AG09319 (cell line): Measurements from ENCODE around the gene TYW5.
A peak's percentile ranks its signal among the peaks of the same experiment; 100 is the strongest.
"Not testable (repeated sequence)": the region's sequence is repeated elsewhere in the genome, so short reads cannot be mapped to it uniquely, and the experiment has no call there.

ENCODE experiments used
- DNase-seq: peaks from one replicate; pipeline ENCODE4 v3.0.0-alpha.2; 2010; ENCODE audit warnings: low read depth; ENCODE audit errors: extremely low read depth
- TF ChIP-seq, protein P1 (sequence below): IDR thresholded peaks from 2 replicates; pipeline ENCODE4 v1.5.1; 2011; ENCODE audit warnings: low read depth, mild to moderate bottlenecking, inconsistent platforms, low read length, moderate library complexity

The TYW5 gene

DNA sequence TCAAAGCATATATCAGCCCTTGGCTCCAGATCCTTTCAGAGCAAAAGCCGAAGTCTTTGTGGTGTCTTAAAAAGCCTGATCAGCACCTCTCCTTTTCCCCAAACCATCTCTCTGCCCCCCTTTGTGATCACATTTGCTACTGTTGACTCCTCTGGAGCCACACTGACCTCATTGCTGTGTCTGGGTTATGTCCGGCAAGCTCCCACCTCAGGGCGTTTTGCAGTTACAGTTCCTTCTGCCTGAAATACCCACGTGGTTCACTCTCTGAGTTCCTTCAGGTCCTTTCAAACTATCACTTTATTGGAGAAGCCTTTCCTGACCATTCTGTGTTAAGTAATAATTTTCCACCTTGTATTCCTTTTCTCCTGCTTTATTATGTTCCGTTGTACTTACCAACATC, 32.4 kb downstream of the TYW5 start:
- DNase-seq: no peak
- TF ChIP-seq, protein P1, sequence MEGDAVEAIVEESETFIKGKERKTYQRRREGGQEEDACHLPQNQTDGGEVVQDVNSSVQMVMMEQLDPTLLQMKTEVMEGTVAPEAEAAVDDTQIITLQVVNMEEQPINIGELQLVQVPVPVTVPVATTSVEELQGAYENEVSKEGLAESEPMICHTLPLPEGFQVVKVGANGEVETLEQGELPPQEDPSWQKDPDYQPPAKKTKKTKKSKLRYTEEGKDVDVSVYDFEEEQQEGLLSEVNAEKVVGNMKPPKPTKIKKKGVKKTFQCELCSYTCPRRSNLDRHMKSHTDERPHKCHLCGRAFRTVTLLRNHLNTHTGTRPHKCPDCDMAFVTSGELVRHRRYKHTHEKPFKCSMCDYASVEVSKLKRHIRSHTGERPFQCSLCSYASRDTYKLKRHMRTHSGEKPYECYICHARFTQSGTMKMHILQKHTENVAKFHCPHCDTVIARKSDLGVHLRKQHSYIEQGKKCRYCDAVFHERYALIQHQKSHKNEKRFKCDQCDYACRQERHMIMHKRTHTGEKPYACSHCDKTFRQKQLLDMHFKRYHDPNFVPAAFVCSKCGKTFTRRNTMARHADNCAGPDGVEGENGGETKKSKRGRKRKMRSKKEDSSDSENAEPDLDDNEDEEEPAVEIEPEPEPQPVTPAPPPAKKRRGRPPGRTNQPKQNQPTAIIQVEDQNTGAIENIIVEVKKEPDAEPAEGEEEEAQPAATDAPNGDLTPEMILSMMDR: no peak

DNA sequence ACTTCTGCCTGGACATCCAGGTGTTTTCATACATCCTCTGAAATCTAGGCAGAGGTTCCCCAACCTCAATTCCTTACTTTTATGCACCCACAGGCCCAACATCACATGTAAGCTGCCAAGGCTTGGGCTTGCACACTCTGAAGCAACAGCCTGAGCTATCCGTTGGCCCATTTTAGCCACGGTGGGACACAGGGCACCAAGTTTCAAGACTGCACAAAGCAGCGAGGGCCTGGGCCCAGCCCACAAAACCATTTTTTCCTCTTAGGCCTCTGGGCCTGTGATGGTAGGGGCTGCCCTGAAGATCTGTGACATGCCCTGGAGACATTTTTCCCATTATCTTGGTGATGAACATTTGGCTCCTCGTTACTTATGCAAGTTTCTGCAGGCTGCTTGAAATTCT, 38.3 kb downstream of the TYW5 start:
- no peak for DNase-seq
- TF ChIP-seq, protein P1: no peak

DNA sequence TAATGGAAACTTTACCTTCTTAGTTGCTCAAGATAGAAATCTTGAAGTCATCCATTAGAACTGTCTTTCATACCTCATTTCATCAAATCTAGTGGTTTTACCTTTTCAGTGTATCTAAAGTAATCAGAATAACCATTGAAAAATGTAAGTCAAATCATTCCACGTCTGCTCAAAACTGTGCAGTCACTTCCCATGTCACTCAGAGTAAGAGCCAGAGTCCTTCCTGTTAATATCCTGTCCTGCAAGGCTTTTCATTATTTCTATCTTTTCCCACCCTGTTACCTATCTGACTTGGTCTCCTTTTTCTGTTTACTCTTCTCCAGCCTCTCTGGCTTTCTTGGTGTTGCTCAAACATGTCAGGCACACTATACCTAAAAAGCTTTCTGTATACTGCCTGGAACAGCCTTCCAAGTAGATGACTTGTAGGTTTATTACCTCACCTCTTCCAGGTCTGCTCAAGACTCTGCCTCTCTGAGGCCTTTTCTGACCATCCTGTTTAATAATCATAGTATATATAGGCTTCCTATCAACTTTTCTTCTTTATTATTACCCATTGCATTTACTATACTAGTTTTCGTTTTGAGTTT, 40.8 kb downstream of the TYW5 start:
- no peak for DNase-seq
- TF ChIP-seq, protein P1: no peak

DNA sequence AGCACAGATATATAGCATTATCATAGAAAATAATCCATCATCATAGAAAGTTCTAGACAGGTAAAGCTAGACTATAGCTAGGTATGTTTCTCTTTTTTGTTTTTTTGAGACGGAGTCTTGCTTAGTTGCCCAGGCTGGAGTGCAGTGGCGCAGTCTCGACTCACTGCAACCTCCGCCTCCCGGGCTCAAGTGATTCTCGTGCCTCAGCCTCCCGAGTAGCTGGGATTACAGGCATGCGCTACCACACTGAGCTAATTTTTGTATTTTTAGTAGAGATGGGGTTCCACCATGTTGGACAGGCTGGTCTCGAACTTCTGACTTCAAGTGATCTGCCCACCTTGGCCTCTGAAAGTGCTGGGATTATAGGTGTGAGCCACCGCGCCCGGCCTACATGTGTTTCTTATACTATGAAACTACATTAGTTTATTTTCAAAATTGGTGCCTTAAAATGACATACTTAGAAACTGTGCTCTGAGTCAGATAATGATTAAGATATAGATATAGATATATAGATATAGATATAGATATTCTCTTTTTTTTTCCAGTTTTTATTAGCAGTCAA, 42.7 kb downstream of the TYW5 start:
- DNase-seq: not testable (repeated sequence)

DNA sequence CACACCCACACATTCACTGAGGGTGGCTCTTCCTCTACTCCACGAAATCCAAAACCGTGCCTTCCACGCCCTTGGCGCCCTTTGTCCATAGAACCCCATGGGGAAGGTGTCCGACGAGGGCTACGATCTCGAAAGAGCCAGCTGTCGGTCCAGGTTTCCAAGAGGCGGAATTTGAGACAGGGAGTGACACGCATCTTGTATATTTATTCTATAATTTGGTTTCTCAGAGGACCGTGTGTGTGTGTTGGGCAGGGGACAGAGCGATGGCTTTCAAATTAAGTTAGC, 43.5 kb downstream of the TYW5 start:
- no peak for DNase-seq

DNA sequence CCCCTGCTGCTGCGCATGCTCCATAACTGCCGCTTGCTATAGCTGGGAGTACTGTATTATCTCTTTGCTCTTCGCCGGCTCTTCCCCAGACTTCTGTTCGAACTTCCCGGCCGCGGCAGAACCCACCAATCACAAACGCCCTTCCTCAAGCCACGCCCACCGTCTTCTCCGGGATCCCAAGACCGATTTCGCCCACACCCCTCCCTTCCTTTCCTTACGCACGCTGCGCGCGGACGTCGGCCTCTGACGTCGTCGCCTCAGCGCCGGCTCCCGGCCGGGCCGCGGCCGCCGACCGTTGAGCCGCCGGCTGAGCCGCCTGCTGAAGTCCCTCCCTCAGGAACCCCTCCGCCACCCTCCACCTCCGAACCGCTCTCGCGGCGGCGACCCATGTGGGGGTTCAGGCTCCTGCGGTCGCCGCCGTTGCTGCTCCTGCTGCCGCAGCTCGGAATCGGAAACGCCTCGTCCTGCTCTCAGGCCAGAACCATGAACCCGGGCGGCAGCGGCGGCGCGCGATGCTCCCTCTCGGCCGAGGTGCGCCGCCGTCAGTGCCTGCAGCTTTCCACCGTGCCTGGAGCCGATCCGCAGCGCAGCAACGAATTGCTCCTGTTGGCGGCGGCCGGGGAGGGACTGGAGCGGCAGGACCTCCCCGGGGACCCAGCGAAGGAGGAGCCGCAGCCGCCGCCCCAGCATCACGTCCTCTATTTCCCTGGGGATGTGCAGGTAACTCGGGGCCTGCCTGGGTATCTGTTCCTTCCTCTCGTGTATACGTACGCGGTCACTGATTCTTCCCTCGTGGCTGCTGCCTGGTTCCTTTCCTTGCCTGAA, 44.0 kb downstream of the TYW5 start, which contains the start of gene C2orf69:
C2orf69 (plus strand) TSS at position 242 of the 825 bp plus-strand sequence; CDS start at position 388, 146 bp downstream.
- TF ChIP-seq, protein P1: no peak
- peak; percentile 92 for DNase-seq

More for the DNA sequence above, 43.5 kb downstream of the TYW5 start:
- TF ChIP-seq, protein P1: no peak

DNA sequence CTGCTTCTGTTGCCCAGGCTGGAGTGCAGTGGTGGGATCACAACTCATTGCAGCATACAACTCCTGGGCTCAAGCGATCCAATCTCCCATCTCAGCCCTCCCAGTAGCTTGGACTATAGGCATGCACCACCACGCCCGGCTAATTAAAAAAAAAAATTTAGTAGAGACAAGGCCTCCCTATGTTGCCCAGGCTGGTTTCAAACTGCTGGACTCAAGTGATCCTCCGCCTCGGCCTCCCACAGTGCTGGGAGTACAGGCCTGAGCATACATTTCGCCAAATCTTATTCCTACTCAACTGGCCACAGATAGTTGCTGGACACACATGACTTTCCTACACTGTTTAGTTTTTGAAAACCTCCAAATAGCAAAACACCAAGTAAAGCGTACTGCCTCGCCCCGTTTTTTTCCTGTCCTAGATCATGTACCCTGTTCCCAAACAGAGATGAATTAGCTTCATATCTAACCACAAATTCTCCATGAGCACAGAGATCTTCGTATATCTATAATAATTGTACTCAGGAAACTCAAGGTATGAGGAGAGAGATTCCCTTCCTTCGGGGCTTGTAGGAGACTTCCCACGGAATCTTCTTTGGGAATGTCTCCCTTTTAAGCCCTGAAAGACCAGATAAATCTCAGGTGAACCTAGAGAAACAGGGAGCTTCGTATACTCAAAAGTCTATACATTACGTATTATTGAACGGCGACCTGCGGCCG, 44.8 kb downstream of the TYW5 start:
- TF ChIP-seq, protein P1: no peak
- no peak for DNase-seq
